MV-4-11 (cell line): ENCODE measurements around the gene HLA-DMA.

ENCODE experiments used
- DNase-seq: peaks from one replicate; lab custom pipeline; 2025; lab: John Stamatoyannopoulos, UW

HLA-DMA gene

DNA sequence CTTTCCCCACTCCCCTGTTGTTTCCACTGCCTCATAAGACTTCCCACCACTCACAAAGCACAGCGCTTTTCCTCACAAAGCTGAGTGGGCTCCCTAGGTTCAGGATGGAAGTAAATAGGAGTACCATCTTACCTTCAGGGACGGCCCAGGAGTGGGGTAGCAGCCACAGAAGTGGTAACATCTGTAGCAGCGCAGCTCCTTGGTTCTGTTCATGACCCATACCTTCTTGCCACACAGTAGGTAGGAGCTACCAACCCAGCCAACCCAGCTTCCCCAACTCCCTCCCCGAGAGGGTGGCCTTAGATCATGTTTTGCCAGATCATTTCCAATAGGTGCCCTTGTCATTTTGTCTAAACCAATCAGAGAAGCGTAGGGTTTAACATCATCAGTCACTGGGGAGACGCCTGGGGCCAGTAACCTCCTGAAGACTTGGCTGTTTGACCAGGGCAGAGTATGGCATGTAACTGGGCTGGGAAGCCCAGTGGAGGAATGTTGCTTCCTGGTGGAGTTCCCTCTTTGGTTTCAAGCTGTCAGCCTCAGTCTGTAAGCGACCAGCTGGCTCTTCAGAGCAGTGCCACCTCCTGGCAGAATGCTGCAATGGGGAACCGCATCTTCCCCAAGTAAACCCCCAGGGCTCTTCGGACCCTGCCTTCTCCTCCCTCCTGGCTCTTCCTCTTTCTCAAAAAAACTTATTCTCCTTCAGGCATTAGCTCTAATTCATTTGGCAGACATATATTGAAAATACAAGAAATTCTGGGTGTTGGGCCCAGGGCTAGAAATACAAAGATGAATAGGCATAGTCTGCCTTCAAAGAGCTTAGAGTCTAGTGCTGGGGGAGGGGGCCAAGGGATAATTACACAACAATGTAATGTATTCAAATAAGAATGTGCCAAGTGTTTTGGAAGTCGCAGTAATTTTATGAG, at the start of gene HLA-DMA:
HLA-DMA (minus strand) TSS at position 281 of the 923 bp plus-strand sequence; CDS start at position 220, 61 bp downstream.
- peak; percentile 98 for DNase-seq

DNA sequence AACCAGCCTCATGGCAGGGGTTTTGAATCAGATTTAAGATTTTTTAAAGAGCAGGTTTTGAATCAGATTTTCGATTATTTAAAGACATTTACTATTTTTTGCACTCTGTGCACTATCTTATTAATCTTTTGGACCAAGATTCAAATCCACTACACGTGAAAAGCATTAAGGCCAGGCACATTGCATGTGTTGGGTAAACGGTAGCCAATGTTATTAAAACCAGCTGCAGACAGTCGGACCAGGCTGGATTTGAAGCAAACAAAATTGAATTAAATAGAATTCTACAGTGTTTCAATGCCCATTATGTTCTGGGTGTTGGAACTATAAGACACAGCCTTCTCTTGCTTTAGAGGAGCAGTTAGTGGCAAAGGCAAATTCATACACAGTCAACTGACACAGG, 48.8 kb upstream of the HLA-DMA start:
- DNase-seq: no peak

- no peak for DNase-seq
These were observed 47.2 kb upstream of the HLA-DMA start for GRCh38 chr6:33000055-33000454.

DNA sequence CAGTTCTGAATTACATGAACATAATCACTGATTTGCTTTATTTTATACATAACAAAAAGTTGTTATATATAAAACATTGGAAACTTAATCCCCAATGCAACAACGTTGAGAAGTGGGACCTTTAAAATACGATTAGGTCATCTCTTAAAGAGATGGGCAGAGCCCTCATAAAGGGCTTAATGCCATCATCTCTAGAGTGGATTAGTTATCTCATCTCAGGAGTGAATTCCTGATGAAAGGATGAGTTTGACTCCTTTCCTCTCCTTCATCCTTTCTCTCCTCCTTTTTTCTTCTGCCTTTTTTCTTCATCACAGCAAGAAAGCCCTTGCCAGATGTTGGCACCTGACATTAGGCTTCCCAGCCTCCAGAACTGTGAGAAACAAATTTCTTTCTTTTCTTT, 42.6 kb upstream of the HLA-DMA start:
- DNase-seq: no peak

DNA sequence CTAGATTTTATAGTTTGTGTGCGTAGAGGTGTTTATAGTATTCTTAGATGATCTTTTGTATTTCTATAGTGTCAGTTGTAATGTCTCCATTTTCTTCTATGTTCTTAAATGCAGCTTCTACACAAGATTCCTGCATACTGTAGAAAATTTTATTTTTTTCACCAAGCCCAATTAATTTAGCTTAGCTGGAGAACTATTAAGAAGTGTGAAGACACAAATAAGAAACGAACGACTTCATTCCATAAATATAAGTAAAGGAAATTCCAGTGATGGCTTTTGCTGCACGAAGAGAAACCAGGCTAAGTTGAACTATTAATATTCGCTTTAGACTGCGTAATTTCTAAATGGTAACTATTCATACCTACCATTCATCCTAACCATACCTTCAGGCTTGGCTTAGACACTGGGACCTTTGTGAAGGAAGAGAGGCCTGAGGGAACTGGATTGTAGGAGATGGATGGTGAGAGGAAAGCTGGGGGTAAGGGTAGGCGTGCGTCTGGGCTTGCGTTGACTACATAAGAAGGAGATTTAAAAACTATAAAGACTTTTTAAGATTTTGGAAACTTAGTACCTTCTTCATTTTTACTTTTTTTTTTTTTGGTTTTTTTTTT, 40.6 kb upstream of the HLA-DMA start:
- no peak for DNase-seq

- DNase-seq: no peak
These were observed 39.1 kb upstream of the HLA-DMA start for GRCh38 chr6:32991972-32992371.

DNA sequence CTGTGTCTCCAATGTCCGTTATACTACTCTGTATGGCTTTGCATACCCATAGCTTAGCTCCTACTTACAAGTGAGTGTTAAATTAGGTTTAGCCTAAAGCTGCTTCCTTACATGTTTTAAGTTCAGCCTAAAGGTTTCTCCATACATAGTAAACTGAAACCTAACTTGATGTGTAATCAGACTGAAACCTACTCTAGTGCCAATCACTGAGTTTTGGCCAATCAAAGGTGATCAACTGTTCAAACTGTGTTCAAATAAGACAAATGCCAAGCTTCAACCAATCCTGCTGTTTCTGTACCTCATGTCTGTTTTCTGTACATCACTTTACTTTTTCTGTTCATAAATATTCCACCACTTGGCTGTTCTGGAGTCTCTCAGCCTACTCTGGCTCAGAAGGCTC, 36.5 kb upstream of the HLA-DMA start:
- DNase-seq: no peak

GRCh38 chr6:32984622-32985389, 31.9 kb upstream of the HLA-DMA start:
- DNase-seq: peak; percentile 75

DNA sequence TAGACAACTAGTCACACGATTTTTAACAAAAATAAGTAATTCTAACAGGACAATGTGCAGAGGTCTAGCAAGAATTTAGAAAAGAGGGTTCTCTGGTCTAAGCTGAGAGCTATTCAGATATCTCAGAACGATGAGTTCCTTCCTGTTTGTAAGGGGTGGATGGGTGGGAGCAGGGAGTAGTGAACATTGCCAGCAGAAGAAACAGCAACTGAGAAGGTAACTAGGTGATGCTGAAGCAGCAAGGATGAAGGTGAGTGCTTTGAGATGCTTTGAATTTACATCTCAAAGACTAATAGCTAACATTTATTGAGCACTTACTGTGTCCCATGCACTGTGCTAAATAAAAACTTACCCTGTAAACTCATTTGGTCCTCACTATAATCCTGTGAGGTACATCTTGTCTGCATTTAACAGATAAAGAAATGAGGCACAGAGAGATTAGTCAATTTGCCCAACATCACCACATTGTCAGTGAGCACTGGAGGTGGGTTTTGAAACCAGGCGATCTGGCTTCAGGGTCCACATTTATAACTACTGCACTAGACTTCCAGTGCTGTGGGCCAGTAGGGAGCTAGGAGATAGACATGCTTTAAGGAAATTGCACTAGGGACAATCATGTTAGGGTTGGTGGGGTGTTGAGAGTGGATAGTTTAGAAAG, 31.2 kb upstream of the HLA-DMA start:
- no peak for DNase-seq

- no peak for DNase-seq
These were observed 30.6 kb upstream of the HLA-DMA start for GRCh38 chr6:32983493-32983848.

GRCh38 chr6:32982702-32983492, 30.0 kb upstream of the HLA-DMA start:
- DNase-seq: no peak

DNA sequence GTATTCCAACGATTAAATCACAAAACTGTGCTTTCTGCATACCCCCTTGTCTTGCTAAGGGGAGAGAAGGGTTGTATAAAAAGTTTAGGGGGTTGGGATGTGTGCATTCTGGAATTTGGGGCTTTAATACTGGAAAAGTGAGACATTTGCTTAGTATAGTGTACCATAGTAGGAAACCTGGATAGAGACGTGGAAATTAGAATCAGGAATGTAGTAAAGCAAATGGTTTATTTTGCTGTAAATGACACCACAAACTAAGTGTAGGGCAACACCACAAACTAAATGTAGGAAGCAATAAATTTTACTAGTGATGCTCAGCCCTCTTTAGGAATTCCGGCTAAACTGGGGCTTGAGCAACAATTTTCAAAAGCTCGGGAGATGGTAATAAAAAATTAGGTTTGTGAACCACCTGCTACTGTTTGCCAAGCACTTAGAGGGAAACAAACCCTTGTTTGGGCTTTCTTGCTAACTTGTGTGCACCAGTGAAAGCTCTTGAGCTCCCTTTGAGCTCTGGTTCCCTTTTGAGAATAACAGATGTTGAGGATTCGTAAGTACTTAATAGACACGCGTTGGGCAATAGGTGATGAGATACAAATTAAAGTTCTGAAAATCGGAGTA, 29.3 kb upstream of the HLA-DMA start:
- DNase-seq: peak; percentile 78

- no peak for DNase-seq
These were observed 27.7 kb upstream of the HLA-DMA start for GRCh38 chr6:32980488-32981038.

DNA sequence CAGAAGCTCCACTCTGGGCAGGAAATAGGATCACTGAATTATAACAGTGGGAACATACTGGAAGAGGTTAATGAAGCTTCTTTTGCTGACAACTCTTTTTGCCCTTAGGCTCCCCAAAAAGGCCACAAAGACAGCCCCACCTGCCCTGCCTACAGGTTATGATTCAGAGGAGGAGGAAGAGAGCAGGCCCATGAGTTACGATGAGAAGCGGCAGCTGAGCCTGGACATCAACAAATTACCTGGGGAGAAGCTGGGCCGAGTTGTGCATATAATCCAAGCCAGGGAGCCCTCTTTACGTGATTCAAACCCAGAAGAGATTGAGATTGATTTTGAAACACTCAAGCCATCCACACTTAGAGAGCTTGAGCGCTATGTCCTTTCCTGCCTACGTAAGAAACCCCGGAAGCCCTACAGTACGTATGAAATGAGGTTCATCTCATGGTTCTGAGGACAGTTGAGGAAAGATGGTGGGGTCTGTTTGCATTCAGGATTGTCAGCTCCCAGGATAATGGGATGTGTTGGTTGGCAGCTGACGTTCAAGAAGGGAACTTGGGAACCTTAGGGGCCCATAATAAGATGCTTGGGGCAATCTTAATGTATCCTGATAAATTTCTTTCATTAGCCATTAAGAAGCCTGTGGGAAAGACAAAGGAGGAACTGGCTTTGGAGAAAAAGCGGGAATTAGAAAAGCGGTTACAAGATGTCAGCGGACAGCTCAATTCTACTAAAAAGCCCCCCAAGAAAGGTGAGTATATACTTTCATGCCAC, 27.0 kb upstream of the HLA-DMA start:
- no peak for DNase-seq

DNA sequence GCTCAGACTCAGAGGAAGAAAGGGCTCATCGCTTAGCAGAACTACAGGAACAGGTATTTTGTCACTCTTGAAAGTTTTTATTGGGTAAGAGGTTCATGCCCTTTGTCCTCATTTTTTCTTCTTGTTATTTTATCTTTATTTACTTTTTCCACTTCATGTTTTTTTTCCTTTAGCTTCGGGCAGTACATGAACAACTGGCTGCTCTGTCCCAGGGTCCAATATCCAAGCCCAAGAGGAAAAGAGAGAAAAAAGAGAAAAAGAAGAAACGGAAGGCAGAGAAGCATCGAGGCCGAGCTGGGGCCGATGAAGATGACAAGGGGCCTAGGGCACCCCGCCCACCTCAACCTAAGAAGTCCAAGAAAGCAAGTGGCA, 25.0 kb upstream of the HLA-DMA start:
- no peak for DNase-seq

GRCh38 chr6:32977272-32977952, 24.5 kb upstream of the HLA-DMA start:
- DNase-seq: no peak

DNA sequence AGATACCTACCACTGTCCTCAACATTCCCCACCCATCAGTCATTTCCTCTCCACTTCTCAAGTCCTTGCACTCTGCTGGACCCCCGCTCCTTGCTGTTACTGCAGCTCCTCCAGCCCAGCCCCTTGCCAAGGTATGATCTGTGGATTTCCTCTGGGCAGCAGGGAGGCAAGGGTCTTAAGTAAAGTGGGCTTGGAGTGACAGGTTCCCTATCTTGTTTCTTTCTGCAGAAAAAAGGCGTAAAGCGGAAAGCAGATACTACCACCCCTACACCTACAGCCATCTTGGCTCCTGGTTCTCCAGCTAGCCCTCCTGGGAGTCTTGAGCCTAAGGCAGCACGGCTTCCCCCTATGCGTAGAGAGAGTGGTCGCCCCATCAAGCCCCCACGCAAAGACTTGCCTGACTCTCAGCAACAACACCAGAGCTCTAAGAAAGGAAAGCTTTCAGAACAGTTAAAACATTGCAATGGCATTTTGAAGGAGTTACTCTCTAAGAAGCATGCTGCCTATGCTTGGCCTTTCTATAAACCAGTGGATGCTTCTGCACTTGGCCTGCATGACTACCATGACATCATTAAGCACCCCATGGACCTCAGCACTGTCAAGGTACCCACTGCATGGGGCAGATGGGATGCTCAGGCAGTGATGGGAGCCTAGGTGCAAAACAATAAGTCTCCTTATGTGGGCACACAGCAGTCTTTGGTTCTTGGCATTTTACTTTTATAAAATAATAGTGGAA, 23.6 kb upstream of the HLA-DMA start:
- DNase-seq: no peak

DNA sequence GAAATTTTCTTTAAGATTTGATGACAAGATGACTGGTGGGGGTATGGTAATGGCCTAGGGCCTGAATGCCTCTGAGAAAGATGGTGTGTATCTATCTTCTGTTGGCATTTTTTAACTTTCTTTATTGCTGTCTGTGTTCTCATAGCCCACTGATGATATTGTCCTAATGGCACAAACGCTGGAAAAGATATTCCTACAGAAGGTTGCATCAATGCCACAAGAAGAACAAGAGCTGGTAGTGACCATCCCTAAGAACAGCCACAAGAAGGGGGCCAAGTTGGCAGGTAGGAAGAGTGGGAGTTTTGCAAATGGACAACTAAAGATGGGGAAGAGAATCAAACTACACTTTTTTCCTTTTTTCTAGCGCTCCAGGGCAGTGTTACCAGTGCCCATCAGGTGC, 23.0 kb upstream of the HLA-DMA start:
- no peak for DNase-seq
